ENCODE results near the gene NR0B1.

NR0B1 gene

GRCh38 chrX:30327762-30328161 lies 18.6 kb upstream of the NR0B1 start:
- Histone ChIP-seq H2BK15ac (ENCODE audit: low read depth, poor library complexity, severe bottlenecking) (no peak overlapping the region), H3K9ac (ENCODE audit: low read length) (no peak overlapping the region), H4K8ac (ENCODE audit: low read length) (no peak overlapping the region), H3K23ac (ENCODE audit: low read length in 2 of 2) (no peak overlapping the region), H2AFZ (ENCODE audit: low read depth, low read length) (no peak overlapping the region), H2AK5ac (ENCODE audit: low read length, severe bottlenecking) (no peak overlapping the region), H3K18ac (ENCODE audit: low read depth in 1 of 2, low read length in 2 of 2) (no peak overlapping the region), H3K36me3 (ENCODE audit: control insufficient read depth in 1 of 2, insufficient read depth in 2 of 2, low read depth in 1 of 2, low read length in 2 of 2) (no peaks in the 10 kb centered on the region), H2BK12ac (ENCODE audit: low read length in 2 of 2) (no peak overlapping the region), H2BK120ac (ENCODE audit: low read depth, low read length) (no peak overlapping the region), H3K79me1 (replicated peaks; ENCODE audit: low read length, poor library complexity, severe bottlenecking) (no peaks in the 10 kb centered on the region), H2BK5ac (ENCODE audit: low read depth, low read length, poor library complexity, severe bottlenecking) (no peak overlapping the region), H3K9me3 (ENCODE audit: control insufficient read depth, low read length) (no peaks in the 10 kb centered on the region), H4K91ac (ENCODE audit: low read length) (no peak overlapping the region), H3K4me1 (ENCODE audit: control insufficient read depth, insufficient read depth, low read depth, low read length) (no peaks in the 10 kb centered on the region), H3K27ac (ENCODE audit: low read length, poor library complexity, severe bottlenecking) (no peak overlapping the region), H3K4me3 (ENCODE audit: insufficient read depth in 1 of 2, low read depth in 1 of 2, low read length in 2 of 2) (no peak overlapping the region), H3K4ac (ENCODE audit: low read depth in 1 of 2, low read length in 2 of 2) (no peak overlapping the region), H3K27me3 (ENCODE audit: control insufficient read depth in 1 of 2, insufficient read depth in 1 of 2, low read length in 2 of 2) (peaks cover 0 to 6% of the 10 kb centered on the region in 2 experiments), H3K14ac (ENCODE audit: low read length in 2 of 2) (no peak overlapping the region), H3K4me2 (ENCODE audit: low read length, poor library complexity, severe bottlenecking) (no peak overlapping the region)
- DNase-seq = no peak
- 100% methylated on average over 1 of the region's 4 CpGs for WGBS

- Histone ChIP-seq H4K8ac (ENCODE audit: low read length) (no peak overlapping the region), H3K4ac (ENCODE audit: low read depth in 1 of 2, low read length in 2 of 2) (no peak overlapping the region), H3K4me3 (ENCODE audit: insufficient read depth in 1 of 2, low read depth in 1 of 2, low read length in 2 of 2) (no peak overlapping the region), H2BK12ac (ENCODE audit: low read length in 2 of 2) (no peak overlapping the region), H3K14ac (ENCODE audit: low read length in 2 of 2) (no peak overlapping the region), H2BK5ac (ENCODE audit: low read depth, low read length, poor library complexity, severe bottlenecking) (no peak overlapping the region), H2AK5ac (ENCODE audit: low read length, severe bottlenecking) (no peak overlapping the region), H2BK15ac (ENCODE audit: low read depth, poor library complexity, severe bottlenecking) (no peak overlapping the region), H4K91ac (ENCODE audit: low read length) (no peak overlapping the region), H3K9me3 (ENCODE audit: control insufficient read depth, low read length) (no peaks in the 10 kb centered on the region), H3K4me1 (ENCODE audit: control insufficient read depth, insufficient read depth, low read depth, low read length) (no peaks in the 10 kb centered on the region), H2AFZ (ENCODE audit: low read depth, low read length) (no peak overlapping the region), H3K23ac (ENCODE audit: low read length in 2 of 2) (no peak overlapping the region), H3K9ac (ENCODE audit: low read length) (no peak overlapping the region), H2BK120ac (ENCODE audit: low read depth, low read length) (no peak overlapping the region), H3K4me2 (ENCODE audit: low read length, poor library complexity, severe bottlenecking) (no peak overlapping the region), H3K79me1 (replicated peaks; ENCODE audit: low read length, poor library complexity, severe bottlenecking) (no peaks in the 10 kb centered on the region), H3K36me3 (ENCODE audit: control insufficient read depth in 1 of 2, insufficient read depth in 2 of 2, low read depth in 1 of 2, low read length in 2 of 2) (no peaks in the 10 kb centered on the region), H3K27me3 (ENCODE audit: control insufficient read depth in 1 of 2, insufficient read depth in 1 of 2, low read length in 2 of 2) (peaks cover 0 to 19% of the 10 kb centered on the region in 2 experiments), H3K18ac (ENCODE audit: low read depth in 1 of 2, low read length in 2 of 2) (no peak overlapping the region), H3K27ac (ENCODE audit: low read length, poor library complexity, severe bottlenecking) (no peak overlapping the region)
- DNase-seq = no peak
- whole genome bisulfite sequencing = 100% methylated on average over 1 of the region's 1 CpG
Observed at GRCh38 chrX:30317308-30317707, 8.1 kb upstream of the NR0B1 start.

GRCh38 chrX:30313322-30313721 lies 4.1 kb upstream of the NR0B1 start:
- no peak for DNase-seq
- Histone ChIP-seq H3K9ac (ENCODE audit: low read length) (no peak overlapping the region), H3K4ac (ENCODE audit: low read depth in 1 of 2, low read length in 2 of 2) (no peak overlapping the region), H2BK5ac (ENCODE audit: low read depth, low read length, poor library complexity, severe bottlenecking) (no peak overlapping the region), H2BK12ac (ENCODE audit: low read length in 2 of 2) (no peak overlapping the region), H3K23ac (ENCODE audit: low read length in 2 of 2) (no peak overlapping the region), H3K27me3 (ENCODE audit: control insufficient read depth in 1 of 2, insufficient read depth in 1 of 2, low read length in 2 of 2) (peaks cover 0 to 32% of the 10 kb centered on the region in 2 experiments), H2BK15ac (ENCODE audit: low read depth, poor library complexity, severe bottlenecking) (no peak overlapping the region), H3K36me3 (ENCODE audit: control insufficient read depth in 1 of 2, insufficient read depth in 2 of 2, low read depth in 1 of 2, low read length in 2 of 2) (no peaks in the 10 kb centered on the region), H3K27ac (ENCODE audit: low read length, poor library complexity, severe bottlenecking) (no peak overlapping the region), H3K9me3 (ENCODE audit: control insufficient read depth, low read length) (no peaks in the 10 kb centered on the region), H2AFZ (ENCODE audit: low read depth, low read length) (no peak overlapping the region), H4K91ac (ENCODE audit: low read length) (no peak overlapping the region), H3K4me3 (ENCODE audit: insufficient read depth in 1 of 2, low read depth in 1 of 2, low read length in 2 of 2) (no peak overlapping the region), H4K8ac (ENCODE audit: low read length) (no peak overlapping the region), H2BK120ac (ENCODE audit: low read depth, low read length) (no peak overlapping the region), H3K79me1 (replicated peaks; ENCODE audit: low read length, poor library complexity, severe bottlenecking) (no peaks in the 10 kb centered on the region), H3K4me2 (ENCODE audit: low read length, poor library complexity, severe bottlenecking) (no peak overlapping the region), H3K14ac (ENCODE audit: low read length in 2 of 2) (no peak overlapping the region), H3K4me1 (ENCODE audit: control insufficient read depth, insufficient read depth, low read depth, low read length) (peaks cover 10% of the 10 kb centered on the region), H2AK5ac (ENCODE audit: low read length, severe bottlenecking) (no peak overlapping the region), H3K18ac (ENCODE audit: low read depth in 1 of 2, low read length in 2 of 2) (no peak overlapping the region)
- 92% methylated on average over 2 of the region's 3 CpGs for WGBS

GRCh38 chrX:30312858-30313257 lies 3.7 kb upstream of the NR0B1 start:
- no peak overlapping the region for H3K14ac ChIP-seq (ENCODE audit: low read length in 2 of 2)
- no peak overlapping the region for H3K23ac ChIP-seq (ENCODE audit: low read length in 2 of 2)
- H2BK120ac ChIP-seq (ENCODE audit: low read depth, low read length) = no peak overlapping the region
- no peak overlapping the region for H3K4me2 ChIP-seq (ENCODE audit: low read length, poor library complexity, severe bottlenecking)
- H3K18ac ChIP-seq (ENCODE audit: low read depth in 1 of 2, low read length in 2 of 2) = no peak overlapping the region
- H2AK5ac ChIP-seq (ENCODE audit: low read length, severe bottlenecking) = no peak overlapping the region
- no peak overlapping the region for H3K9ac ChIP-seq (ENCODE audit: low read length)
- H4K91ac ChIP-seq (ENCODE audit: low read length) = no peak overlapping the region
- WGBS = 75% methylated on average over 5 of the region's 5 CpGs
- no peaks in the 10 kb centered on the region for H3K79me1 ChIP-seq (replicated peaks; ENCODE audit: low read length, poor library complexity, severe bottlenecking)
- H3K27ac ChIP-seq (ENCODE audit: low read length, poor library complexity, severe bottlenecking) = no peak overlapping the region
- H2BK15ac ChIP-seq (ENCODE audit: low read depth, poor library complexity, severe bottlenecking) = no peak overlapping the region
- no peak overlapping the region for H2AFZ ChIP-seq (ENCODE audit: low read depth, low read length)
- H3K9me3 ChIP-seq (ENCODE audit: control insufficient read depth, low read length) = no peaks in the 10 kb centered on the region
- no peak for DNase-seq
- peaks cover 15% of the 10 kb centered on the region for H3K4me1 ChIP-seq (ENCODE audit: control insufficient read depth, insufficient read depth, low read depth, low read length)
- no peak overlapping the region for H3K4ac ChIP-seq (ENCODE audit: low read depth in 1 of 2, low read length in 2 of 2)
- H3K27me3 ChIP-seq (ENCODE audit: control insufficient read depth in 1 of 2, insufficient read depth in 1 of 2, low read length in 2 of 2) = peaks cover 0 to 37% of the 10 kb centered on the region in 2 experiments
- H4K8ac ChIP-seq (ENCODE audit: low read length) = no peak overlapping the region
- no peaks in the 10 kb centered on the region for H3K36me3 ChIP-seq (ENCODE audit: control insufficient read depth in 1 of 2, insufficient read depth in 2 of 2, low read depth in 1 of 2, low read length in 2 of 2)
- H3K4me3 ChIP-seq (ENCODE audit: insufficient read depth in 1 of 2, low read depth in 1 of 2, low read length in 2 of 2) = no peak overlapping the region
- no peak overlapping the region for H2BK12ac ChIP-seq (ENCODE audit: low read length in 2 of 2)
- H2BK5ac ChIP-seq (ENCODE audit: low read depth, low read length, poor library complexity, severe bottlenecking) = no peak overlapping the region

Measured in mesenchymal stem cell (in vitro differentiated cells and primary cell).